ENCODE results near the gene RABGAP1.
A peak's percentile ranks its signal among the peaks of the same experiment; 100 is the strongest.

RABGAP1 gene

GRCh38 chr9:122904823-122905710 is 35.8 kb upstream of the RABGAP1 start, which contains the start of gene RC3H2 (continued):
- TF ChIP-seq ZBTB44 (tag by site-specific recombination; IDR thresholded peaks at IDR 0.05) = no peak
- no peak for TF ChIP-seq ZNF473 (tag by site-specific recombination; IDR thresholded peaks at IDR 0.05)
- TF ChIP-seq GLI2 (tag by site-specific recombination; IDR thresholded peaks at IDR 0.05; ENCODE audit: borderline replicate concordance, low read depth) = no peak
- TF ChIP-seq ZNF645 (tag by site-specific recombination; IDR thresholded peaks at IDR 0.05) = no peak
- peak; percentile 57; the same call in 1 of the 2 replicates for TF ChIP-seq ZBTB48 (tag by site-specific recombination; IDR thresholded peaks at IDR 0.05)
- no peak for TF ChIP-seq ZNF707 (tag by site-specific recombination; IDR thresholded peaks at IDR 0.05)
- TF ChIP-seq GLIS2 (tag by site-specific recombination; IDR thresholded peaks at IDR 0.05) = no peak; the same call in 1 of the 2 replicates
- TF ChIP-seq ZNF354C (tag by site-specific recombination; IDR thresholded peaks at IDR 0.05; ENCODE audit: borderline replicate concordance, low read depth) = no peak
- no peak for TF ChIP-seq ZNF211 (tag by site-specific recombination; IDR thresholded peaks at IDR 0.05; ENCODE audit: low read depth)
- no peak for TF ChIP-seq ZNF514 (tag by site-specific recombination; IDR thresholded peaks at IDR 0.05)
- TF ChIP-seq ZNF658 (tag by site-specific recombination; IDR thresholded peaks at IDR 0.05) = no peak
- TF ChIP-seq ZNF837 (tag by site-specific recombination; IDR thresholded peaks at IDR 0.05) = no peak
- peak; percentile 73 for TF ChIP-seq ZNF335 (tag by site-specific recombination; conservative IDR thresholded peaks at IDR 0.05)
- no peak for TF ChIP-seq KLF10 (tag by site-specific recombination; IDR thresholded peaks at IDR 0.05)
- TF ChIP-seq PRDM2 (tag by site-specific recombination; IDR thresholded peaks at IDR 0.05; ENCODE audit: borderline replicate concordance) = no peak
- TF ChIP-seq KLF16 (tag by site-specific recombination; IDR thresholded peaks at IDR 0.05) = peak; percentile 91
- TF ChIP-seq FEZF1 (tag by site-specific recombination; IDR thresholded peaks at IDR 0.05) = no peak
- no peak for TF ChIP-seq ZNF449 (tag by site-specific recombination; IDR thresholded peaks at IDR 0.05)
- TF ChIP-seq ZNF366 (tag by site-specific recombination; conservative IDR thresholded peaks at IDR 0.05) = no peak
- no peak for TF ChIP-seq ZNF776 (tag by site-specific recombination; IDR thresholded peaks at IDR 0.05; ENCODE audit: borderline replicate concordance)
- no peak for TF ChIP-seq ZNF555 (tag by site-specific recombination; conservative IDR thresholded peaks at IDR 0.05)
- no peak for TF ChIP-seq ZNF626 (tag by site-specific recombination; IDR thresholded peaks at IDR 0.05)
- no peak for TF ChIP-seq BCL6B (tag by site-specific recombination; IDR thresholded peaks at IDR 0.05)
- TF ChIP-seq ZNF280D (tag by site-specific recombination; IDR thresholded peaks at IDR 0.05) = no peak

All from HEK293 (cell line).